Activated CD4-positive, alpha-beta T cell treated with anti-CD3 and anti-CD28 coated beads for 36 hours (primary cell): Measurements from ENCODE around the gene FURIN. TPM values are rescaled to one million over a fixed set of nuclear protein-coding genes. Genes with fewer than 3 reads are reported as not detected.
"Not testable (repeated sequence)": the region's sequence is repeated elsewhere in the genome, so short reads cannot be mapped to it uniquely, and the experiment has no call there.

Experiments
- ATAC-seq: fragments of 200-7000 bp; cut with Tn5 transposase; one replicate; pipeline ENCODE4 v1.10.0; 2021; ENCODE audit warnings: mild to moderate bottlenecking, moderate library complexity
- CTCF ChIA-PET: fragments of 350-600 bp; sonication (Branson Sonifier 250); formaldehyde crosslinking; loops from one replicate; lab custom pipeline; 2021; ENCODE audit warnings: antibody characterized with exemption; lab: Charles Lee
- POLR2A ChIA-PET: fragments of 350-600 bp; sonication (Branson Sonifier 250); formaldehyde crosslinking; loops from one replicate; lab custom pipeline; 2021; ENCODE audit warnings: antibody characterized with exemption, inconsistent platforms; lab: Charles Lee
- DNase-seq: peaks from one replicate; pipeline ENCODE4 v3.0.0-alpha.2; 2020
- H3K27ac Mint-ChIP-seq: one replicate; pipeline ENCODE4 v1.8.0; 2021; ENCODE audit warnings: mixed read lengths
- H3K27me3 Mint-ChIP-seq: one replicate; pipeline ENCODE4 v1.8.0; 2021; ENCODE audit warnings: mixed read lengths
- H3K36me3 Mint-ChIP-seq: one replicate; pipeline ENCODE4 v1.8.0; 2021; ENCODE audit warnings: low read depth, mixed read lengths
- H3K4me1 Mint-ChIP-seq: one replicate; pipeline ENCODE4 v1.8.0; 2021; ENCODE audit warnings: mixed read lengths
- H3K4me3 Mint-ChIP-seq: one replicate; pipeline ENCODE4 v1.8.0; 2021; ENCODE audit warnings: mild to moderate bottlenecking, moderate library complexity, mixed read lengths
- H3K9me3 Mint-ChIP-seq: one replicate; pipeline ENCODE4 v1.8.0; 2021; ENCODE audit warnings: low read depth, mixed read lengths
- intact Hi-C, 2 experiments: fragments of 100-400 bp; cut with DNase I in 1 of 2; cut with micrococcal nuclease in 1 of 2; formaldehyde crosslinking; loops; one replicate each; pipeline versions ENCODE4 v1.14.2 to v1.15.1; 2022 to 2024; cut with DNase I, micrococcal nuclease
- total RNA-seq, 2 experiments: library from RNA; stranded (reverse); gene quantifications; one replicate each; pipeline ENCODE4 v1.2.3, GENCODE V29; 2021

FURIN gene
- total RNA-seq, 2 experiments from 2014 or later: 406 to 422 TPM

GRCh38 chr15:90840954-90841353 is 27.4 kb upstream of the FURIN start:
- ChIA-PET CTCF (interaction anchor here (0.8 kb wide), 2 partner anchors 13 to 14 kb away, joined by 3 read pairs; no protein-coding TSS in a partner anchor), POLR2A (interaction anchor here (0.6 to 0.7 kb wide), 2 partner anchors 11 to 51 kb away, joined by 3 to 6 read pairs; no protein-coding TSS in a partner anchor)
- peaks cover 65% of the 10 kb centered on the region for H3K4me1 Mint-ChIP-seq
- ATAC-seq (no peak), DNase-seq (no peak)
- H3K4me3 Mint-ChIP-seq: no peak overlapping the region
- no peaks in the 10 kb centered on the region for H3K9me3 Mint-ChIP-seq
- peaks cover 15% of the 10 kb centered on the region for H3K36me3 Mint-ChIP-seq
- H3K27me3 Mint-ChIP-seq: no peaks in the 10 kb centered on the region
- H3K27ac Mint-ChIP-seq: peak overlapping the region; percentile 55
- intact Hi-C loops: no loop called here

- ATAC-seq: no peak
Observed at GRCh38 chr15:90844696-90845095, 23.7 kb upstream of the FURIN start.

GRCh38 chr15:90845201-90845949 is 23.0 kb upstream of the FURIN start:
- DNase-seq (peak; percentile 86), ATAC-seq (peak; percentile 98)
- Mint-ChIP-seq H3K27me3 (no peaks in the 10 kb centered on the region), H3K9me3 (no peaks in the 10 kb centered on the region), H3K36me3 (peaks cover 12% of the 10 kb centered on the region), H3K27ac (peak overlapping the region; percentile 83), H3K4me1 (peaks cover 26% of the 10 kb centered on the region), H3K4me3 (no peak overlapping the region)
- intact Hi-C loops: no loop called here
- ChIA-PET CTCF (interaction anchor here (0.6 to 1.8 kb wide), 3 partner anchors 16 to 600 kb away, joined by 4 to 7 read pairs (median 4); no protein-coding TSS in a partner anchor), POLR2A (interaction anchor here (0.5 to 1.2 kb wide), 5 partner anchors 15 to 254 kb away, joined by 3 to 5 read pairs (median 4); partner anchors contain the start of gene SV2B)

More at GRCh38 chr15:90844696-90845095, 23.7 kb upstream of the FURIN start:
- CTCF ChIA-PET: interaction anchor here (1.8 kb wide), 1 partner anchor 15 kb away, joined by 7 read pairs; no protein-coding TSS in a partner anchor
- H3K36me3 Mint-ChIP-seq: peaks cover 17% of the 10 kb centered on the region
- no peak overlapping the region for H3K4me3 Mint-ChIP-seq
- no peaks in the 10 kb centered on the region for H3K9me3 Mint-ChIP-seq
- no peak for DNase-seq
- intact Hi-C loops: no loop called here
- no peaks in the 10 kb centered on the region for H3K27me3 Mint-ChIP-seq
- peak overlapping the region; percentile 83 for H3K27ac Mint-ChIP-seq
- H3K4me1 Mint-ChIP-seq: peaks cover 33% of the 10 kb centered on the region
- POLR2A ChIA-PET: interaction anchor here (0.5 to 1.2 kb wide), 6 partner anchors 15 to 255 kb away, joined by 3 to 5 read pairs (median 4); partner anchors contain the start of gene SV2B

- ATAC-seq, H3K9me3 Mint-ChIP-seq, H3K4me3 Mint-ChIP-seq, DNase-seq, H3K27ac Mint-ChIP-seq, intact Hi-C loops, H3K27me3 Mint-ChIP-seq: not testable (repeated sequence)
- ChIA-PET CTCF (interaction anchor here (1.0 kb wide), 1 partner anchor 37 kb away, joined by 4 read pairs; no protein-coding TSS in a partner anchor), POLR2A (interaction anchor here (3.6 kb wide), 1 partner anchor 11 kb away, joined by 40 read pairs; no protein-coding TSS in a partner anchor)
- peaks cover 50% of the 10 kb centered on the region for H3K4me1 Mint-ChIP-seq
- H3K36me3 Mint-ChIP-seq: peaks cover 16% of the 10 kb centered on the region
Observed at GRCh38 chr15:90849424-90849823, 19.0 kb upstream of the FURIN start.

GRCh38 chr15:90851114-90851513 is 17.3 kb upstream of the FURIN start:
- H3K27ac Mint-ChIP-seq: peak overlapping the region; percentile 95
- no peaks in the 10 kb centered on the region for H3K27me3 Mint-ChIP-seq
- peak overlapping the region; percentile 41 for H3K4me3 Mint-ChIP-seq
- POLR2A ChIA-PET: interaction anchor here (0.6 to 3.6 kb wide), 3 partner anchors 7 to 21 kb away, joined by 3 to 40 read pairs (median 20); no protein-coding TSS in a partner anchor
- intact Hi-C loops: no loop called here
- H3K4me1 Mint-ChIP-seq: peaks cover 53% of the 10 kb centered on the region
- ATAC-seq: peak; percentile 33
- peak; percentile 69 for DNase-seq
- peaks cover 17% of the 10 kb centered on the region for H3K36me3 Mint-ChIP-seq
- CTCF ChIA-PET: interaction anchor here (0.8 to 3.1 kb wide), 5 partner anchors 13 to 82 kb away, joined by 3 to 29 read pairs (median 8); partner anchors contain the start of gene HDDC3
- no peaks in the 10 kb centered on the region for H3K9me3 Mint-ChIP-seq

DNA sequence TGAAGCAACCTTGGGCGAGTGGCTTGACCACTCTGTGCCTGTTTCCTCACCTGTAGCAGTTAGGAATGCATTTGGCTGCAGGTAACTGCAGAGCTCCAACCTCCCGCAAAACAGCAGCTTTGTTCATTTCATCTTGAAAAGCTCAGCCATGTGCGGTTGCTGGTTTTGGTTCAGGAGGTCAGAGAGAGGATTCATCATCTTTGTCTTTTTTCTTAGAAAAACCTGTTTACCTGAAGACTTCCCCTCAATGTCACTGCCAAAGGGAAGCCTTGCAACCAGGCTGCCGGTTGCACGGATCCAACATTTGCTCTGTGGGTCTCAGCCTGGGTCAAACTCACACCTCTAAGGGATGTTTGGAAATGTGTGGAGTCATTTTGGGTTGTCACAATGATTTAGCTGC is 16.4 kb upstream of the FURIN start:
- ATAC-seq (peak; percentile 2), DNase-seq (peak; percentile 69)
- H3K4me1 Mint-ChIP-seq: peaks cover 59% of the 10 kb centered on the region
- peak overlapping the region; percentile 95 for H3K27ac Mint-ChIP-seq
- H3K27me3 Mint-ChIP-seq: no peaks in the 10 kb centered on the region
- intact Hi-C loops: loop anchor here (1.0 kb wide), 3 partner anchors 14 to 22 kb away; no protein-coding TSS in a partner anchor
- ChIA-PET POLR2A (interaction anchor here (0.7 to 3.6 kb wide), 9 partner anchors 11 to 80 kb away, joined by 3 to 40 read pairs (median 4); partner anchors contain the start of gene HDDC3), CTCF (interaction anchor here (0.9 to 3.1 kb wide), 6 partner anchors 9 to 80 kb away, joined by 3 to 29 read pairs (median 6); partner anchors contain the start of gene HDDC3)
- H3K4me3 Mint-ChIP-seq: peak overlapping the region; percentile 41
- no peaks in the 10 kb centered on the region for H3K9me3 Mint-ChIP-seq
- H3K36me3 Mint-ChIP-seq: peaks cover 15% of the 10 kb centered on the region

GRCh38 chr15:90855139-90855538 is 13.2 kb upstream of the FURIN start:
- Mint-ChIP-seq H3K4me3 (no peak overlapping the region), H3K27me3 (no peaks in the 10 kb centered on the region), H3K27ac (peak overlapping the region; percentile 94), H3K9me3 (no peaks in the 10 kb centered on the region), H3K36me3 (peaks cover 15% of the 10 kb centered on the region), H3K4me1 (peaks cover 78% of the 10 kb centered on the region)
- CTCF ChIA-PET: interaction anchor here (0.6 to 1.4 kb wide), 3 partner anchors 14 to 29 kb away, joined by 3 to 8 read pairs (median 4); no protein-coding TSS in a partner anchor
- no peak for ATAC-seq
- POLR2A ChIA-PET: interaction anchor here (0.7 to 1.1 kb wide), 3 partner anchors 17 to 40 kb away, joined by 3 to 7 read pairs (median 4); no protein-coding TSS in a partner anchor
- intact Hi-C loops: no loop called here
- no peak for DNase-seq

DNA sequence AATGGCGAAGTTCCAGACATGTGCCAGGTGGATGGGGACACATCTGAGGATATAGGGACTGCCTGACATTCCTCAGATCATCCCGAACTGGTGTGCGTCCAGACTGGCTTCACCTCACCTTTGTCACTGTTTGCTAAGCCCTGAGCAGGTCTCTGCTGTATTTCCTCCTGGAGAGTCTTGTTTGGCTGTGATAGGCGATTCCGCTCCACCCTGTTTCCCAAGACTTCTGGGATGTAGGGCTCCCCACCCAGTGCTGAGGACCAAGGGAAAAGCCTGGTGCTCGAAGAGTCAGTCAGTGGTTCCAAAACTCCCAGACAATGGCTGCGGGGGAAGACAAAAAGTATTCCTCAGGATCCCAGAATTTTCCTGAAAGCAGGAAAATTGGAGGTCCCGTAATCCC is 11.1 kb upstream of the FURIN start:
- intact Hi-C loops: loop anchor here in 1 of 2 experiments (2.0 kb wide), 1 partner anchor 15 kb away; no protein-coding TSS in a partner anchor
- peaks cover 66% of the 10 kb centered on the region for H3K4me1 Mint-ChIP-seq
- no peak for ATAC-seq

GRCh38 chr15:90857883-90858443 is 10.4 kb upstream of the FURIN start:
- Mint-ChIP-seq H3K4me3 (no peak overlapping the region), H3K9me3 (no peaks in the 10 kb centered on the region), H3K36me3 (peaks cover 8% of the 10 kb centered on the region), H3K4me1 (peaks cover 60% of the 10 kb centered on the region), H3K27ac (peak overlapping the region; percentile 84), H3K27me3 (no peaks in the 10 kb centered on the region)
- CTCF ChIA-PET: no interaction called here
- POLR2A ChIA-PET: no interaction called here
- intact Hi-C loops: loop anchor here in 1 of 2 experiments (2.0 kb wide), 1 partner anchor 15 kb away; no protein-coding TSS in a partner anchor
- ATAC-seq: no peak
- no peak for DNase-seq

More for the DNA sequence above, 11.1 kb upstream of the FURIN start:
- POLR2A ChIA-PET: no interaction called here
- CTCF ChIA-PET: no interaction called here
- peak overlapping the region; percentile 84 for H3K27ac Mint-ChIP-seq
- DNase-seq: no peak
- H3K36me3 Mint-ChIP-seq: peaks cover 8% of the 10 kb centered on the region
- H3K9me3 Mint-ChIP-seq: no peaks in the 10 kb centered on the region
- no peak overlapping the region for H3K4me3 Mint-ChIP-seq
- no peaks in the 10 kb centered on the region for H3K27me3 Mint-ChIP-seq

- Mint-ChIP-seq H3K4me3 (no peak overlapping the region), H3K4me1 (peaks cover 66% of the 10 kb centered on the region), H3K36me3 (peaks cover 1% of the 10 kb centered on the region), H3K9me3 (no peaks in the 10 kb centered on the region), H3K27ac (peak overlapping the region; percentile 84), H3K27me3 (no peaks in the 10 kb centered on the region)
- ATAC-seq (no peak), DNase-seq (no peak)
- intact Hi-C loops: no loop called here
- ChIA-PET POLR2A (interaction anchor here (0.6 to 2.0 kb wide), 3 partner anchors 16 to 119 kb away, joined by 3 to 6 read pairs (median 5); no protein-coding TSS in a partner anchor), CTCF (interaction anchor here (0.7 to 1.2 kb wide), 3 partner anchors 22 to 82 kb away, joined by 3 to 4 read pairs (median 3); no protein-coding TSS in a partner anchor)
Observed at GRCh38 chr15:90859234-90860131, 8.9 kb upstream of the FURIN start.
